IMR-90 (cell line): Measurements from ENCODE around the gene PSMC4. TPM values are rescaled to one million over a fixed set of nuclear protein-coding genes. Genes with fewer than 3 reads are reported as not detected.

Experiments used
- ATAC-seq: fragments of 200-7000 bp; cut with Tn5 transposase; 2 replicates; pipeline ENCODE4 v1.9.1; 2020; ENCODE audit warnings: low read depth, mild to moderate bottlenecking, moderate library complexity
- BruUV-seq: library from RNA; stranded (reverse); fragments of 400-500 nt; replicated peaks from 2 replicates; lab custom pipeline; 2021; lab: Mats Ljungman, UMichigan
- CTCF ChIA-PET: fragments of 300-600 bp; formaldehyde crosslinking; extraction: SDS; loops from one replicate; lab custom pipeline; 2021; ENCODE audit warnings: antibody characterized with exemption; lab: Yijun Ruan, JAX
- POLR2A ChIA-PET: fragments of 300-600 bp; sonication (Branson Sonifier 250); formaldehyde crosslinking; loops from one replicate; lab custom pipeline; 2022; ENCODE audit warnings: antibody characterized with exemption; ENCODE audit not compliant: unreplicated experiment; lab: Charles Lee
- DNase-seq: peaks from one replicate; pipeline ENCODE4 v3.0.0; 2013
- H2AFZ ChIP-seq: replicated peaks from 2 replicates; pipeline ENCODE3; 2013; ENCODE audit warnings: low read length, mild to moderate bottlenecking; ENCODE audit not compliant: poor library complexity
- H2AK5ac ChIP-seq: 2 replicates; pipeline ENCODE4 v1.6.1; 2013; ENCODE audit warnings: low read depth, low read length, inconsistent platforms
- H2AK9ac ChIP-seq: replicated peaks from 2 replicates; pipeline ENCODE3; 2013; ENCODE audit warnings: mild to moderate bottlenecking, low read depth, low read length, moderate library complexity; ENCODE audit not compliant: poor library complexity
- H2BK120ac ChIP-seq: 2 replicates; pipeline ENCODE4 v1.6.1; 2013; ENCODE audit warnings: low read depth, low read length, inconsistent platforms
- H2BK15ac ChIP-seq: 3 replicates; pipeline ENCODE4 v1.6.1; 2013; ENCODE audit warnings: low read depth, low read length, inconsistent platforms
- H2BK20ac ChIP-seq: 2 replicates; pipeline ENCODE4 v1.6.1; 2013; ENCODE audit warnings: low read depth, mild to moderate bottlenecking, inconsistent platforms, low read length, moderate library complexity
- H2BK5ac ChIP-seq: 2 replicates; pipeline ENCODE4 v1.6.1; 2013; ENCODE audit warnings: mild to moderate bottlenecking, low read depth, low read length, inconsistent platforms; ENCODE audit not compliant: poor library complexity, severe bottlenecking
- H3K14ac ChIP-seq: replicated peaks from 2 replicates; pipeline ENCODE4 v1.6.1; 2013; ENCODE audit warnings: low read depth, low read length, inconsistent platforms
- H3K18ac ChIP-seq: 2 replicates; pipeline ENCODE4 v1.6.1; 2013; ENCODE audit warnings: low read depth, low read length, control low read depth
- H3K23ac ChIP-seq: 2 replicates; pipeline ENCODE4 v1.6.1; 2013; ENCODE audit warnings: low read depth, low read length, inconsistent platforms
- H3K27ac ChIP-seq: 2 replicates; pipeline ENCODE4 v1.5.1; 2013; ENCODE audit warnings: mild to moderate bottlenecking, control low read depth, low read length; ENCODE audit not compliant: insufficient read depth
- H3K27me3 ChIP-seq: 2 replicates; pipeline ENCODE4 v1.6.1; 2013; ENCODE audit warnings: low read length; ENCODE audit not compliant: control insufficient read depth, insufficient read depth
- H3K36me3 ChIP-seq: 2 replicates; pipeline ENCODE4 v1.6.1; 2013; ENCODE audit warnings: low read length, mixed read lengths; ENCODE audit not compliant: control insufficient read depth, insufficient read depth
- H3K4ac ChIP-seq: 2 replicates; pipeline ENCODE4 v1.6.1; 2013; ENCODE audit warnings: low read depth, low read length, inconsistent platforms
- H3K4me1 ChIP-seq: 2 replicates; pipeline ENCODE4 v1.6.1; 2013; ENCODE audit warnings: low read length, mixed read lengths; ENCODE audit not compliant: control insufficient read depth, insufficient read depth
- H3K4me2 ChIP-seq: 2 replicates; pipeline ENCODE4 v1.6.1; 2013; ENCODE audit warnings: low read depth, mild to moderate bottlenecking, control low read depth, low read length, moderate library complexity
- H3K4me3 ChIP-seq: 2 replicates; pipeline ENCODE4 v1.5.1; 2013; ENCODE audit warnings: low read depth, mild to moderate bottlenecking, control low read depth, low read length, moderate library complexity; ENCODE audit not compliant: insufficient read depth
- H3K56ac ChIP-seq: 2 replicates; pipeline ENCODE4 v1.6.1; 2013; ENCODE audit warnings: low read length, inconsistent platforms; ENCODE audit not compliant: insufficient read depth; ENCODE audit errors: extremely low read depth
- H3K79me1 ChIP-seq, 2 experiments: 2 replicates each; pipeline ENCODE4 v1.6.1; 2013; ENCODE audit warnings: low read length in 2 of 2, inconsistent platforms in 1 of 2, low read depth in 1 of 2
- H3K9ac ChIP-seq: 2 replicates; pipeline ENCODE4 v1.6.1; 2013; ENCODE audit warnings: low read depth, low read length, control low read depth
- H3K9me1 ChIP-seq: 2 replicates; pipeline ENCODE4 v1.6.1; 2013; ENCODE audit warnings: low read length, inconsistent platforms; ENCODE audit not compliant: insufficient read depth
- H3K9me3 ChIP-seq: 2 replicates; pipeline ENCODE4 v1.6.1; 2013; ENCODE audit warnings: low read length; ENCODE audit not compliant: control insufficient read depth, insufficient read depth
- H4K20me1 ChIP-seq: 2 replicates; pipeline ENCODE4 v1.6.1; 2013; ENCODE audit warnings: low read length, inconsistent platforms; ENCODE audit not compliant: insufficient read depth
- H4K5ac ChIP-seq: 2 replicates; pipeline ENCODE4 v1.6.1; 2013; ENCODE audit warnings: mild to moderate bottlenecking, low read depth, low read length, control low read depth
- H4K8ac ChIP-seq, 2 experiments: 2 replicates each; pipeline ENCODE4 v1.6.1; 2013; ENCODE audit warnings: low read depth in 2 of 2, low read length in 2 of 2, control low read depth in 1 of 2, inconsistent platforms in 1 of 2
- H4K91ac ChIP-seq: 2 replicates; pipeline ENCODE4 v1.6.1; 2013; ENCODE audit warnings: low read depth, low read length, inconsistent platforms; ENCODE audit not compliant: insufficient read depth
- BHLHE40 ChIP-seq: fragments of 150-350 bp; IDR thresholded peaks from 2 replicates; pipeline ENCODE4 v1.6.1; 2016; ENCODE audit warnings: mild to moderate bottlenecking, low read depth, low read length
- CEBPB ChIP-seq: IDR thresholded peaks from 2 replicates; pipeline ENCODE4 v1.6.1; 2012; ENCODE audit warnings: low read depth, low read length, improper control_type of control experiment
- CHD1 ChIP-seq: IDR thresholded peaks from 2 replicates; pipeline ENCODE4 v1.6.1; 2012; ENCODE audit warnings: low read depth, low read length, improper control_type of control experiment
- FOS ChIP-seq: fragments of 150-350 bp; IDR thresholded peaks from 2 replicates; pipeline ENCODE4 v1.6.1; 2016; ENCODE audit warnings: low read depth, low read length
- MAFK ChIP-seq: IDR thresholded peaks from 2 replicates; pipeline ENCODE4 v1.6.1; 2012; ENCODE audit warnings: low read depth, low read length, improper control_type of control experiment
- MAZ ChIP-seq: IDR thresholded peaks from 2 replicates; pipeline ENCODE4 v1.6.1; 2012; ENCODE audit warnings: low read depth, mild to moderate bottlenecking, low read length, improper control_type of control experiment, moderate library complexity, borderline replicate concordance
- MXI1 ChIP-seq: IDR thresholded peaks from 2 replicates; pipeline ENCODE4 v1.6.1; 2012; ENCODE audit warnings: low read depth, mild to moderate bottlenecking, low read length, moderate library complexity, borderline replicate concordance
- NFE2L2 ChIP-seq: fragments of 150-350 bp; IDR thresholded peaks from 2 replicates; pipeline ENCODE4 v1.6.1; 2016; ENCODE audit warnings: low read depth, mild to moderate bottlenecking, low read length
- POLR2A ChIP-seq: IDR thresholded peaks from 2 replicates; pipeline ENCODE4 v1.6.1; 2012; ENCODE audit warnings: mild to moderate bottlenecking, low read depth, low read length
- RAD21 ChIP-seq: IDR thresholded peaks from 2 replicates; pipeline ENCODE4 v1.6.1; 2012; ENCODE audit warnings: low read length, improper control_type of control experiment
- RCOR1 ChIP-seq: IDR thresholded peaks from 2 replicates; pipeline ENCODE4 v1.6.1; 2012; ENCODE audit warnings: mild to moderate bottlenecking, low read length, improper control_type of control experiment; ENCODE audit not compliant: insufficient replicate concordance
- RFX5 ChIP-seq: IDR thresholded peaks from 2 replicates; pipeline ENCODE4 v1.8.0; 2012; ENCODE audit warnings: low read depth, mild to moderate bottlenecking, low read length, moderate library complexity
- SMC3 ChIP-seq: fragments of 150-350 bp; IDR thresholded peaks from 2 replicates; pipeline ENCODE4 v1.6.1; 2016; ENCODE audit warnings: low read depth, mild to moderate bottlenecking, antibody characterized with exemption, low read length, moderate library complexity
- WGBS, 2 experiments: methylation state at CpG; one replicate each; pipeline versions ENCODE4 v1.1.5 to v1.1.7; 2013; ENCODE audit warnings: missing lambda C conversion rate in 2 of 2; ENCODE audit not compliant: insufficient read length in 1 of 2; ENCODE audit errors: extremely low coverage in 2 of 2; 5-methylcytosine and 5-hydroxymethylcytosine counted together
- dilution Hi-C: fragments of 300-500 bp; cut with HindIII; formaldehyde crosslinking; loops from one replicate; pipeline ENCODE4 v1.14.3; 2018; ENCODE audit warnings: low sequenced_read_pairs; ENCODE audit not compliant: unreplicated experiment
- in situ Hi-C: fragments of 300-500 bp; cut with MboI; formaldehyde crosslinking; loops from 3 replicates; pipeline ENCODE4 v1.14.3; 2019; ENCODE audit warnings: low sequenced_read_pairs, inconsistent platforms, mixed read lengths
- intact Hi-C: fragments of 100-400 bp; cut with micrococcal nuclease; formaldehyde crosslinking; loops from 2 replicates; pipeline ENCODE4 v1.10.0; 2022
- polyA plus RNA-seq, 3 experiments: library from polyadenylated mRNA; depleted of rRNA; stranded (reverse); fragments of >200 nt; gene quantifications; 2 replicates each; pipeline ENCODE4 v1.2.3, GENCODE V29; 2012; ENCODE audit warnings: low replicate concordance in 1 of 3
- total RNA-seq: library from RNA; depleted of rRNA; stranded (reverse); fragments of >200 nt; gene quantifications from 2 replicates; pipeline ENCODE4 v1.2.3, GENCODE V29; 2012
- TF ChIP-seq, protein P1 (sequence below): conservative IDR thresholded peaks from 2 replicates; pipeline ENCODE4 v1.5.1; 2012; ENCODE audit warnings: mild to moderate bottlenecking, low read depth, low read length, improper control_type of control experiment
- TF ChIP-seq, protein P2 (sequence below): fragments of 150-350 bp; IDR thresholded peaks from 2 replicates; pipeline ENCODE4 v1.6.1; 2017; ENCODE audit warnings: mild to moderate bottlenecking, antibody characterized with exemption, low read length, low read depth
- TF ChIP-seq, protein P3 (sequence below): fragments of 150-350 bp; IDR thresholded peaks from 2 replicates; pipeline ENCODE4 v1.6.1; 2016; ENCODE audit warnings: low read depth, mild to moderate bottlenecking, low read length, moderate library complexity, borderline replicate concordance

Gene PSMC4
- total and polyA plus RNA-seq, 2 of the 4 experiments (the other 2 are of a cell fraction) = 148 to 216 TPM

DNA sequence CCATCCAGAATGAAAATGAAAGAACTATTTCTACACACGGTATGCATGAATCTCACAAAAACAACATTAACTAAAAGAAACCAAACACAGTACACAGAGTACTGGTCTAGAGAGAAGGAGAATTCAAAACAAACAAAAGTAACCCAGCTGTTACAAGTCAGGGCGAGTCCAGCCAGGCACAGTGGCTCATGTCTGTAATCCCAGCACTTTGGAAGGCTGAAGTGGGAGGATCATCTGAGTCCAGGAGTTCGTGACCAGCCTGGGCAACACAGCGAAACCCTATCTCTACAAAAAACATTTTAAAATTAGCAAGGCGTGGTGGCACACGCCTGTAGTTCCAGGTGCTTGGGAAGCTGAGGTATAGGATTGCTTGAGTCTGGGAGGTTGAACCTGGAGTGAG, 1.7 kb upstream of the PSMC4 start:
- no peaks in the 10 kb centered on the region for H3K9me3 ChIP-seq
- peaks cover 16% of the 10 kb centered on the region for H3K36me3 ChIP-seq
- no peak overlapping the region; the same call in 1 of the 2 replicates for H3K4me2 ChIP-seq
- in situ Hi-C loops = loop anchor here (5.0 kb wide), 1 partner anchor 177 kb away; no protein-coding TSS in a partner anchor
- H2BK5ac ChIP-seq = peak overlapping the region; percentile 9
- H3K56ac ChIP-seq = no peak overlapping the region
- H3K14ac ChIP-seq = no peak overlapping the region
- H4K8ac ChIP-seq = peak overlapping the region in 1 of 2 experiments; percentile 53; a peak in 1 of 4 replicates
- no CpG with 5 or more reads among the region's 6 CpGs for WGBS, 2 experiments
- H3K79me1 ChIP-seq = peaks cover 14 to 34% of the 10 kb centered on the region in 2 experiments
- peak overlapping the region; percentile 15; the same call in 1 of the 2 replicates for H3K27ac ChIP-seq
- H2AK5ac ChIP-seq = peak overlapping the region; percentile 1; the same call in 1 of the 2 replicates
- ChIA-PET CTCF (interaction anchor here (1.9 kb wide), 1 partner anchor 177 kb away, joined by 17 read pairs; no protein-coding TSS in a partner anchor), POLR2A (no interaction called here)
- no peaks in the 10 kb centered on the region for H3K27me3 ChIP-seq
- H2AK9ac ChIP-seq = no peak overlapping the region
- no peak overlapping the region for H2BK15ac ChIP-seq
- DNase-seq (peak; percentile 35), ATAC-seq (peak; percentile 3; the same call in 1 of the 2 replicates)
- no peak overlapping the region for H3K4me3 ChIP-seq
- H4K5ac ChIP-seq = no peak overlapping the region
- peaks cover 2% of the 10 kb centered on the region; the same call in 1 of the 2 replicates for H3K4me1 ChIP-seq
- no peak overlapping the region for H3K4ac ChIP-seq
- no peak overlapping the region for H2BK120ac ChIP-seq
- no peak overlapping the region for H2BK20ac ChIP-seq
- no peak overlapping the region for H3K23ac ChIP-seq
- no peak overlapping the region for H3K9ac ChIP-seq
- no TSS peak for BruUV-seq
- TF ChIP-seq SMC3 (no peak), FOS (no peak), RCOR1 (no peak), MAZ (no peak), CHD1 (no peak), CEBPB (no peak), MAFK (no peak), RFX5 (no peak), MXI1 (no peak), POLR2A (no peak), NFE2L2 (no peak), RAD21 (no peak), BHLHE40 (no peak)
- TF ChIP-seq, protein P1, sequence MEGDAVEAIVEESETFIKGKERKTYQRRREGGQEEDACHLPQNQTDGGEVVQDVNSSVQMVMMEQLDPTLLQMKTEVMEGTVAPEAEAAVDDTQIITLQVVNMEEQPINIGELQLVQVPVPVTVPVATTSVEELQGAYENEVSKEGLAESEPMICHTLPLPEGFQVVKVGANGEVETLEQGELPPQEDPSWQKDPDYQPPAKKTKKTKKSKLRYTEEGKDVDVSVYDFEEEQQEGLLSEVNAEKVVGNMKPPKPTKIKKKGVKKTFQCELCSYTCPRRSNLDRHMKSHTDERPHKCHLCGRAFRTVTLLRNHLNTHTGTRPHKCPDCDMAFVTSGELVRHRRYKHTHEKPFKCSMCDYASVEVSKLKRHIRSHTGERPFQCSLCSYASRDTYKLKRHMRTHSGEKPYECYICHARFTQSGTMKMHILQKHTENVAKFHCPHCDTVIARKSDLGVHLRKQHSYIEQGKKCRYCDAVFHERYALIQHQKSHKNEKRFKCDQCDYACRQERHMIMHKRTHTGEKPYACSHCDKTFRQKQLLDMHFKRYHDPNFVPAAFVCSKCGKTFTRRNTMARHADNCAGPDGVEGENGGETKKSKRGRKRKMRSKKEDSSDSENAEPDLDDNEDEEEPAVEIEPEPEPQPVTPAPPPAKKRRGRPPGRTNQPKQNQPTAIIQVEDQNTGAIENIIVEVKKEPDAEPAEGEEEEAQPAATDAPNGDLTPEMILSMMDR = no peak
- TF ChIP-seq, protein P2, sequence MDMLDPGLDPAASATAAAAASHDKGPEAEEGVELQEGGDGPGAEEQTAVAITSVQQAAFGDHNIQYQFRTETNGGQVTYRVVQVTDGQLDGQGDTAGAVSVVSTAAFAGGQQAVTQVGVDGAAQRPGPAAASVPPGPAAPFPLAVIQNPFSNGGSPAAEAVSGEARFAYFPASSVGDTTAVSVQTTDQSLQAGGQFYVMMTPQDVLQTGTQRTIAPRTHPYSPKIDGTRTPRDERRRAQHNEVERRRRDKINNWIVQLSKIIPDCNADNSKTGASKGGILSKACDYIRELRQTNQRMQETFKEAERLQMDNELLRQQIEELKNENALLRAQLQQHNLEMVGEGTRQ = no peak
- TF ChIP-seq, protein P3, sequence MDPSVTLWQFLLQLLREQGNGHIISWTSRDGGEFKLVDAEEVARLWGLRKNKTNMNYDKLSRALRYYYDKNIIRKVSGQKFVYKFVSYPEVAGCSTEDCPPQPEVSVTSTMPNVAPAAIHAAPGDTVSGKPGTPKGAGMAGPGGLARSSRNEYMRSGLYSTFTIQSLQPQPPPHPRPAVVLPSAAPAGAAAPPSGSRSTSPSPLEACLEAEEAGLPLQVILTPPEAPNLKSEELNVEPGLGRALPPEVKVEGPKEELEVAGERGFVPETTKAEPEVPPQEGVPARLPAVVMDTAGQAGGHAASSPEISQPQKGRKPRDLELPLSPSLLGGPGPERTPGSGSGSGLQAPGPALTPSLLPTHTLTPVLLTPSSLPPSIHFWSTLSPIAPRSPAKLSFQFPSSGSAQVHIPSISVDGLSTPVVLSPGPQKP = no peak
- H4K20me1 ChIP-seq = peaks cover 4% of the 10 kb centered on the region; the same call in 1 of the 2 replicates
- no peak overlapping the region for H3K18ac ChIP-seq
- dilution Hi-C loops = no loop called here
- no peaks in the 10 kb centered on the region for H3K9me1 ChIP-seq
- H4K91ac ChIP-seq = no peak overlapping the region
- H2AFZ ChIP-seq = no peak overlapping the region
- intact Hi-C loops = no loop called here
